Colonic mucosa (tissue), 4 donors: ENCODE measurements around the gene KCNJ11. TPM values are rescaled to one million over a fixed set of nuclear protein-coding genes. Genes with fewer than 3 reads are reported as not detected.

ENCODE experiments used
- DNase-seq: peaks from one replicate; pipeline ENCODE4 v3.0.0-alpha.2; 2020
- H3K27ac ChIP-seq: fragments of 200-600 bp; one replicate; pipeline ENCODE4 v1.8.0; 2021
- H3K27me3 ChIP-seq: fragments of 200-600 bp; one replicate; pipeline ENCODE4 v1.8.0; 2021
- H3K36me3 ChIP-seq: fragments of 200-600 bp; one replicate; pipeline ENCODE4 v1.8.0; 2021
- H3K4me1 ChIP-seq: fragments of 200-600 bp; one replicate; pipeline ENCODE4 v1.8.0; 2021; ENCODE audit warnings: mild to moderate bottlenecking
- H3K4me3 ChIP-seq: fragments of 200-600 bp; one replicate; pipeline ENCODE4 v1.8.0; 2021
- H3K9ac ChIP-seq, 2 donors: one replicate each; pipeline ENCODE4 v1.7.0; 2013; ENCODE audit warnings: control low read depth in 2 of 2, low read depth in 2 of 2, low read length in 2 of 2
- H3K9me3 ChIP-seq: fragments of 200-600 bp; one replicate; pipeline ENCODE4 v1.8.0; 2021
- CTCF ChIP-seq: fragments of 200-600 bp; IDR thresholded peaks from one replicate; pipeline ENCODE4 v1.8.0; 2022; ENCODE audit warnings: antibody characterized with exemption, mild to moderate bottlenecking
- intact Hi-C: fragments of 100-400 bp; cut with DNase I; formaldehyde crosslinking; loops from one replicate; pipeline ENCODE4 v1.14.1; 2022
- total RNA-seq, 2 donors: library from RNA; stranded (reverse); fragmentation: NEBNext Ultra II Directional in 1 of 2; extraction: Animal tissue kit (Norgen Biotek cat#: 25700) in 1 of 2; gene quantifications; one replicate each; pipeline ENCODE4 v1.2.1, GENCODE V29; 2021
- donor health status: healthy.
- donor health status: DM: no; HTN: no; CAD: no.
- donor health status: DM: no; HTN: no; CAD: no.

The KCNJ11 gene
- total RNA-seq, 2 donors from 2014 or later = 1.4 to 2.9 TPM

GRCh38 chr11:17403980-17404759 is 15.7 kb upstream of the KCNJ11 start:
- Histone ChIP-seq H3K4me3 (no peak overlapping the region), H3K27ac (no peak overlapping the region), H3K9ac (no peak overlapping the region), H3K27me3 (no peaks in the 10 kb centered on the region), H3K9me3 (no peaks in the 10 kb centered on the region), H3K4me1 (no peaks in the 10 kb centered on the region), H3K36me3 (no peaks in the 10 kb centered on the region)
- DNase-seq = no peak
- no peak for TF ChIP-seq CTCF
- intact Hi-C loops = no loop called here

- DNase-seq = no peak
- Histone ChIP-seq H3K9ac (no peak overlapping the region), H3K9me3 (no peaks in the 10 kb centered on the region), H3K27ac (no peak overlapping the region), H3K4me3 (no peak overlapping the region), H3K27me3 (no peaks in the 10 kb centered on the region), H3K4me1 (no peaks in the 10 kb centered on the region), H3K36me3 (no peaks in the 10 kb centered on the region)
- intact Hi-C loops = no loop called here
- no peak for TF ChIP-seq CTCF
These were observed 14.0 kb upstream of the KCNJ11 start for GRCh38 chr11:17402486-17402885.

GRCh38 chr11:17401841-17402240 is 13.4 kb upstream of the KCNJ11 start:
- no peak for DNase-seq

GRCh38 chr11:17401316-17401715 is 12.9 kb upstream of the KCNJ11 start:
- H3K4me3 ChIP-seq = no peak overlapping the region
- H3K27ac ChIP-seq = no peak overlapping the region
- H3K27me3 ChIP-seq = no peaks in the 10 kb centered on the region
- no peak for DNase-seq
- no peaks in the 10 kb centered on the region for H3K36me3 ChIP-seq
- intact Hi-C loops = no loop called here
- H3K9me3 ChIP-seq = no peaks in the 10 kb centered on the region
- no peak for TF ChIP-seq CTCF
- no peak overlapping the region for H3K9ac ChIP-seq
- H3K4me1 ChIP-seq = no peaks in the 10 kb centered on the region

More at GRCh38 chr11:17401841-17402240, 13.4 kb upstream of the KCNJ11 start:
- Histone ChIP-seq H3K9me3 (no peaks in the 10 kb centered on the region), H3K9ac (no peak overlapping the region), H3K27me3 (no peaks in the 10 kb centered on the region), H3K36me3 (no peaks in the 10 kb centered on the region), H3K4me3 (no peak overlapping the region), H3K27ac (no peak overlapping the region), H3K4me1 (no peaks in the 10 kb centered on the region)
- intact Hi-C loops = no loop called here
- TF ChIP-seq CTCF = no peak

GRCh38 chr11:17400048-17400775 is 11.8 kb upstream of the KCNJ11 start:
- no peak for TF ChIP-seq CTCF
- Histone ChIP-seq H3K4me1 (no peaks in the 10 kb centered on the region), H3K27ac (no peak overlapping the region), H3K9me3 (no peaks in the 10 kb centered on the region), H3K4me3 (no peak overlapping the region), H3K27me3 (no peaks in the 10 kb centered on the region), H3K9ac (no peak overlapping the region), H3K36me3 (no peaks in the 10 kb centered on the region)
- no peak for DNase-seq
- intact Hi-C loops = no loop called here
